ENCODE data around the gene ARHGAP24. TPM values are rescaled to one million over a fixed set of nuclear protein-coding genes. Genes with fewer than 3 reads are reported as not detected.

Gene ARHGAP24
- total RNA-seq, 1 donor from 2014 or later: 10.9 TPM

GRCh38 chr4:85772470-85772869 lies 297.5 kb downstream of the ARHGAP24 start:
- Mint-ChIP-seq H3K9me3 (no peaks in the 10 kb centered on the region), H3K27me3 (no peaks in the 10 kb centered on the region), H3K36me3 (no peaks in the 10 kb centered on the region), H3K4me3 (no peak overlapping the region), H3K4me1 (ENCODE audit: unreplicated experiment) (peaks cover 14% of the 10 kb centered on the region), H3K27ac (no peak overlapping the region)
- TF ChIP-seq CTCF (conservative IDR thresholded peaks at IDR 0.05): no peak
- no peak for DNase-seq (ENCODE audit: extremely low spot score, unreplicated experiment)

DNA sequence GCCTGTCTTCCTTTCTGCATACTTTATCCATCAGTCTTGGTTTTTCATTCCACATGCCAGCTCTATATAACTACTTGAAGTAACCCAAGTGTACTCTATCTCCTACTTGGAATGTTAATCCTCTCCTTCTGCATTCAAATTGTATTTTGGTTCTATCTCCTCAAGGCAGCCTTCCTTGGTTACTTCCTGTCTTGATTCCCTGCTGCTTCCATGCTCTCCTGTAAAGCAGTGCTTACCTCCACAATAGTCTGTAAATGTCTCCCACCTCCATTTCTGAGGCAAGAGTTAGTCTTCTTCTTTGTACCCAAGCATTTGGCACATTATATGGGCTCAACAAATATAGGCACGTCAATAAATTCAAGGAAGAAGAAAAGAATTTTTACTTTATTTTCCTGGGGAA lies 298.4 kb downstream of the ARHGAP24 start:
- no peaks in the 10 kb centered on the region for H3K36me3 Mint-ChIP-seq
- H3K27me3 Mint-ChIP-seq: no peaks in the 10 kb centered on the region
- no peak for DNase-seq (ENCODE audit: extremely low spot score, unreplicated experiment)
- no peaks in the 10 kb centered on the region for H3K9me3 Mint-ChIP-seq
- peaks cover 15% of the 10 kb centered on the region for H3K4me1 Mint-ChIP-seq (ENCODE audit: unreplicated experiment)
- no peak overlapping the region for H3K27ac Mint-ChIP-seq
- H3K4me3 Mint-ChIP-seq: no peak overlapping the region
- no peak for TF ChIP-seq CTCF (conservative IDR thresholded peaks at IDR 0.05)

- Mint-ChIP-seq H3K27me3 (no peaks in the 10 kb centered on the region), H3K4me3 (no peak overlapping the region), H3K9me3 (no peaks in the 10 kb centered on the region), H3K27ac (no peak overlapping the region), H3K36me3 (no peaks in the 10 kb centered on the region), H3K4me1 (ENCODE audit: unreplicated experiment) (peaks cover 21% of the 10 kb centered on the region)
- no peak for TF ChIP-seq CTCF (conservative IDR thresholded peaks at IDR 0.05)
- no peak for DNase-seq (ENCODE audit: extremely low spot score, unreplicated experiment)
Measured at GRCh38 chr4:85774000-85774399, 299.1 kb downstream of the ARHGAP24 start.

DNA sequence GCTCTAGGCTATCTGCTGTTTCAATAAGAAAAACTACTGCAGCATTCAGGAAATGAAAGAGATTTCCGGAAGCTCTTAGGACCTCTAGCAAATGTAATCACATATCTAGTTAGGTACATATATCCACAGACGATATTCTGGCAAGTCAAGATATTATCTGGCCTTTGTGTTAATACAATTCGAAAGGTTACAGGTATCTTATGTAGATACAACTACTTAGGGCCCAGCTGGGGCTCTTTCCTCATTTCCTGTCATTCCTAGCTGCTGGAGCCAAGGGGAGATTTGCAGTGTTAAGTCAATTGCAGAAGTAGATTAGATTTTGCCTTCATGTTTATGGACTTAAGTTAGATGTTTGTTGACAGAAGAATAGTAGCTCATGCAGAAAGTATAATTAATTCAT lies 299.5 kb downstream of the ARHGAP24 start:
- Mint-ChIP-seq H3K4me1 (ENCODE audit: unreplicated experiment) (peaks cover 24% of the 10 kb centered on the region), H3K9me3 (no peaks in the 10 kb centered on the region), H3K27me3 (no peaks in the 10 kb centered on the region), H3K4me3 (no peak overlapping the region), H3K27ac (no peak overlapping the region), H3K36me3 (no peaks in the 10 kb centered on the region)
- DNase-seq (ENCODE audit: extremely low spot score, unreplicated experiment): no peak
- TF ChIP-seq CTCF (conservative IDR thresholded peaks at IDR 0.05): no peak

DNA sequence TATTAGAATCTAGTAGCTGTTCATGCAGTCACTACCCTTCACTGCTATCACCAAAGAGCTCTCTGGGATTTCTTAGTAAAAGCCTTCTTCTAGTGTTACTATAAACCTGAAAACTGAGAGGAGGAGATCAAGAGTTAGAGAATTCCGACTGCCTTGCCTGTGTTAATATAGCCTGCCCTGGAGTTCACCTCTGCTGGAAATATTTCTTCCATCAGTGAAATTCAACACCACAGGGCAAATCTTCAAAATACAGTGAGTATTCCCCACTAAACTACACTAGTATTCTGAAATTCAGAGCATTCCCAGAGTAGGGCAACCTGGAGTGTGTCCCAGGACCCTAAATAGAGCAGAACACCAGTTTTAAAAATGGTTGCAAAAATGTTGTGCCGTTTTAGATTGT lies 301.1 kb downstream of the ARHGAP24 start:
- Mint-ChIP-seq H3K9me3 (no peaks in the 10 kb centered on the region), H3K36me3 (no peaks in the 10 kb centered on the region), H3K4me3 (no peak overlapping the region), H3K27me3 (no peaks in the 10 kb centered on the region), H3K4me1 (ENCODE audit: unreplicated experiment) (peaks cover 28% of the 10 kb centered on the region), H3K27ac (no peak overlapping the region)
- no peak for TF ChIP-seq CTCF (conservative IDR thresholded peaks at IDR 0.05)
- no peak for DNase-seq (ENCODE audit: extremely low spot score, unreplicated experiment)

GRCh38 chr4:85776579-85776978 lies 301.6 kb downstream of the ARHGAP24 start:
- no peak for DNase-seq (ENCODE audit: extremely low spot score, unreplicated experiment)
- H3K27ac Mint-ChIP-seq: no peak overlapping the region
- TF ChIP-seq CTCF (conservative IDR thresholded peaks at IDR 0.05): no peak
- H3K9me3 Mint-ChIP-seq: no peaks in the 10 kb centered on the region
- peaks cover 28% of the 10 kb centered on the region for H3K4me1 Mint-ChIP-seq (ENCODE audit: unreplicated experiment)
- no peak overlapping the region for H3K4me3 Mint-ChIP-seq
- H3K36me3 Mint-ChIP-seq: no peaks in the 10 kb centered on the region
- H3K27me3 Mint-ChIP-seq: no peaks in the 10 kb centered on the region

Data from type B pancreatic cell (in vitro differentiated cells).